H1 (cell line): ENCODE measurements around the gene RNF43. TPM values are rescaled to one million over a fixed set of nuclear protein-coding genes. Genes with fewer than 3 reads are reported as not detected.

Source experiments
- RFX5 ChIP-seq: IDR thresholded peaks from 2 replicates; pipeline ENCODE4 v1.6.1; 2011; ENCODE audit warnings: low read depth, low read length, improper control_type of control experiment, borderline replicate concordance
- RXRA ChIP-seq: IDR thresholded peaks from 2 replicates; pipeline ENCODE4 v1.6.1; 2011; ENCODE audit warnings: low read depth, mild to moderate bottlenecking, low read length, moderate library complexity; ENCODE audit not compliant: insufficient read depth
- polyA plus RNA-seq, 7 experiments: library from polyadenylated mRNA; depleted of rRNA in 3 of 7; stranded (reverse) in 5 of 7; unstranded in 2 of 7; fragments of >200 nt in 5 of 7; fragments of 200-250 nt in 2 of 7; gene quantifications; 1 replicate in 5 of 7; 2 replicates in 1 of 7; 4 replicates in 1 of 7; pipeline versions ENCODE4 v1.2.1 to v1.2.3, GENCODE V29; 2011 to 2013; ENCODE audit warnings: missing spikeins in 2 of 7, mixed read lengths in 2 of 7
- total RNA-seq: library from RNA; stranded (reverse); fragmentation: NEBNext Ultra II Directional; extraction: Animal tissue kit (Norgen Biotek cat#: 25700); gene quantifications from 2 replicates; pipeline ENCODE4 v1.2.1, GENCODE V29; 2021
- TF ChIP-seq, protein P1 (sequence below), 3 experiments: IDR thresholded peaks; 1 replicate in 2 of 3; 2 replicates in 1 of 3; pipeline versions ENCODE4 v1.5.1 to v1.6.1; 2011; ENCODE audit warnings: low read length in 3 of 3, mild to moderate bottlenecking in 3 of 3, inconsistent platforms in 2 of 3, low read depth in 1 of 3, moderate library complexity in 1 of 3; ENCODE audit not compliant: insufficient read depth in 1 of 3; ENCODE audit errors: control extremely low read depth in 1 of 3

The RNF43 gene
- total and polyA plus RNA-seq, 2 of the 8 experiments (the other 6 are each of a cell fraction or from before 2014, with no cell fraction given), result 0.89 to 1.5 TPM

DNA sequence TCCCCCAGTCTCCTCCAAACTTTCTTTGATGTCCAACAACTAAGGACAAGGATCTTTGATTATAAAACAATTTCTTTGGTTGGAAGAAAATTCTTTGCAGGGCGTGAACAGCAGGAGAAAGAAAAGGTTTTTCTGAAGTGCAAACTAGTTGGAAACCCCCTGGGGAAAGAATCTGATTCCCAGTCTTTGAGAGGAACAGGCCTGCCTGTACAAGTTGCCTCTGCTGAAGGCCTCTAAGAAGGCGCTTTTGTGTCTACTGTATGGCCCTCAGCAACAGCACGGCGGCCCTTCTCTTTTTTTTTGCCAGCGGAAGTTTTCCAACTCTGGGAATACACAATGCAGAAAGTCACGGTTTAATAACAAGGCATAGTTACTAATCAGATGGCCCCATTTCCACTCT, 14.0 kb downstream of the RNF43 start (continued):
- TF ChIP-seq, protein P1, sequence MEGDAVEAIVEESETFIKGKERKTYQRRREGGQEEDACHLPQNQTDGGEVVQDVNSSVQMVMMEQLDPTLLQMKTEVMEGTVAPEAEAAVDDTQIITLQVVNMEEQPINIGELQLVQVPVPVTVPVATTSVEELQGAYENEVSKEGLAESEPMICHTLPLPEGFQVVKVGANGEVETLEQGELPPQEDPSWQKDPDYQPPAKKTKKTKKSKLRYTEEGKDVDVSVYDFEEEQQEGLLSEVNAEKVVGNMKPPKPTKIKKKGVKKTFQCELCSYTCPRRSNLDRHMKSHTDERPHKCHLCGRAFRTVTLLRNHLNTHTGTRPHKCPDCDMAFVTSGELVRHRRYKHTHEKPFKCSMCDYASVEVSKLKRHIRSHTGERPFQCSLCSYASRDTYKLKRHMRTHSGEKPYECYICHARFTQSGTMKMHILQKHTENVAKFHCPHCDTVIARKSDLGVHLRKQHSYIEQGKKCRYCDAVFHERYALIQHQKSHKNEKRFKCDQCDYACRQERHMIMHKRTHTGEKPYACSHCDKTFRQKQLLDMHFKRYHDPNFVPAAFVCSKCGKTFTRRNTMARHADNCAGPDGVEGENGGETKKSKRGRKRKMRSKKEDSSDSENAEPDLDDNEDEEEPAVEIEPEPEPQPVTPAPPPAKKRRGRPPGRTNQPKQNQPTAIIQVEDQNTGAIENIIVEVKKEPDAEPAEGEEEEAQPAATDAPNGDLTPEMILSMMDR (IDR thresholded peaks at IDR 0.05; ENCODE audit: control extremely low read depth in 1 of 3, insufficient read depth in 1 of 3, low read depth in 1 of 3, low read length in 3 of 3), result no peak
- TF ChIP-seq RXRA (no peak), RFX5 (no peak)
